Kidney epithelial cell (primary cell): ENCODE data around the gene FSTL4. TPM values are rescaled to one million over a fixed set of nuclear protein-coding genes. Genes with fewer than 3 reads are reported as not detected.

ENCODE experiments used
- DNase-seq: peaks from one replicate; pipeline ENCODE4 v3.0.0-alpha.2; 2010; ENCODE audit warnings: low read depth
- H3K27me3 ChIP-seq: 2 replicates; pipeline ENCODE4 v1.6.0; 2011; ENCODE audit warnings: low read length; ENCODE audit not compliant: control insufficient read depth, insufficient read depth
- H3K36me3 ChIP-seq: 2 replicates; pipeline ENCODE4 v1.5.1; 2011; ENCODE audit warnings: low read length; ENCODE audit not compliant: control insufficient read depth, insufficient read depth
- H3K4me3 ChIP-seq: 2 replicates; pipeline ENCODE4 v1.5.1; 2011; ENCODE audit warnings: low read depth, mild to moderate bottlenecking, control low read depth, low read length
- total RNA-seq: library from RNA; depleted of rRNA; stranded (reverse); fragments of >200 nt; gene quantifications from 2 replicates; pipeline ENCODE4 v1.2.3, GENCODE V29; 2015
- TF ChIP-seq, protein P1 (sequence below): IDR thresholded peaks from 2 replicates; pipeline ENCODE4 v1.5.1; 2011; ENCODE audit warnings: mild to moderate bottlenecking, moderate library complexity, low read length, control low read depth, inconsistent platforms; ENCODE audit not compliant: insufficient read depth, poor library complexity, severe bottlenecking

The FSTL4 gene
- total RNA-seq, 1 donor from 2014 or later, result not detected

GRCh38 chr5:133337795-133338445, 274.4 kb downstream of the FSTL4 start:
- TF ChIP-seq, protein P1, sequence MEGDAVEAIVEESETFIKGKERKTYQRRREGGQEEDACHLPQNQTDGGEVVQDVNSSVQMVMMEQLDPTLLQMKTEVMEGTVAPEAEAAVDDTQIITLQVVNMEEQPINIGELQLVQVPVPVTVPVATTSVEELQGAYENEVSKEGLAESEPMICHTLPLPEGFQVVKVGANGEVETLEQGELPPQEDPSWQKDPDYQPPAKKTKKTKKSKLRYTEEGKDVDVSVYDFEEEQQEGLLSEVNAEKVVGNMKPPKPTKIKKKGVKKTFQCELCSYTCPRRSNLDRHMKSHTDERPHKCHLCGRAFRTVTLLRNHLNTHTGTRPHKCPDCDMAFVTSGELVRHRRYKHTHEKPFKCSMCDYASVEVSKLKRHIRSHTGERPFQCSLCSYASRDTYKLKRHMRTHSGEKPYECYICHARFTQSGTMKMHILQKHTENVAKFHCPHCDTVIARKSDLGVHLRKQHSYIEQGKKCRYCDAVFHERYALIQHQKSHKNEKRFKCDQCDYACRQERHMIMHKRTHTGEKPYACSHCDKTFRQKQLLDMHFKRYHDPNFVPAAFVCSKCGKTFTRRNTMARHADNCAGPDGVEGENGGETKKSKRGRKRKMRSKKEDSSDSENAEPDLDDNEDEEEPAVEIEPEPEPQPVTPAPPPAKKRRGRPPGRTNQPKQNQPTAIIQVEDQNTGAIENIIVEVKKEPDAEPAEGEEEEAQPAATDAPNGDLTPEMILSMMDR, result no peak

GRCh38 chr5:133336969-133337410, 275.4 kb downstream of the FSTL4 start:
- no peak overlapping the region for H3K4me3 ChIP-seq
- no peaks in the 10 kb centered on the region for H3K36me3 ChIP-seq
- H3K27me3 ChIP-seq, result peaks cover 9% of the 10 kb centered on the region
- DNase-seq, result no peak
- TF ChIP-seq, protein P1, result no peak

More at GRCh38 chr5:133337795-133338445, 274.4 kb downstream of the FSTL4 start:
- H3K36me3 ChIP-seq, result no peaks in the 10 kb centered on the region
- peaks cover 7% of the 10 kb centered on the region for H3K27me3 ChIP-seq
- no peak overlapping the region for H3K4me3 ChIP-seq
- DNase-seq, result no peak

DNA sequence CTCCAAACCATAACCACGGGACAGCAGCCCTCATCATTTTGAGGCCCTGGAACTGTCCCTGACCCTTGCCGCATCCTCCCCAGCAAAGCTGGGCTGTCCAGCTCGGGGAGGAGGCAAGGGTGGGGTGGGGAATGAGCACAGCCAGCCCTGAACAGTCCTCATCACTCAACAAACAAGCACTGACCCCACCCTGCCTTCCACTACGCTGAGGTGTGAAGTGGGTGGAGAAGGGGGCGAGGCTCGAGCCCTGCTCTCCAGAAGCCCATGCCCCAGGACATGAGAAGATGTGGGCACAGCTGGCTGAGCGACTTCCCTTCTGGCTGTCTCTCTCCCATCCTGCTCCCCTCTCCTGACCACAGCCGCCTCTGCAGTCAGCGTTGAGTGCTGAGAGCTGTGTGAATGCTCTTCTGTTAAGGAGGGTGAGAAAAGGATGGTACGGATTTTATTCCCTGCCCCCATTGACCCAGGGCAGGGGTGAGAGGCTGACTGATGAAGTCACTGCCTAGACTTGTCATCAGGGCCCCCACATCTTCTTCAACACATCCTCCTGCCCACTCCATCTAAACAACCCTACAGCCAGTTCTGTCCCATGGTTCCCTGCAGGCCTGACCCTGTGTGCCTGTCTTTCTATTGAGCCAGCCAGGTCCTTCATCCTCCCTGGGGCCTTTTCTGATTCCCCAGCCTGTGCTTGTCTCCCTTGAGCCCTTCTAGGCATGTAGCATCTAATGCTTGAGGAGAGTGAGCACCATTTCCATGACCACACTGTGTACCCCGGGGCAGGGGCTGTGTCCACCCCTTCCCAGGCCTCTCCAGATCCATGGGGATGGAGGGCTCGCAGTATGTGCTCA, 276.0 kb downstream of the FSTL4 start:
- Histone ChIP-seq H3K27me3 (peaks cover 13% of the 10 kb centered on the region), H3K36me3 (no peaks in the 10 kb centered on the region), H3K4me3 (no peak overlapping the region)
- TF ChIP-seq, protein P1, result no peak
- no peak for DNase-seq

- H3K4me3 ChIP-seq, result no peak overlapping the region
- TF ChIP-seq, protein P1, result no peak
- peaks cover 13% of the 10 kb centered on the region for H3K27me3 ChIP-seq
- DNase-seq, result no peak
- H3K36me3 ChIP-seq, result no peaks in the 10 kb centered on the region
Observed at GRCh38 chr5:133334796-133335639, 277.3 kb downstream of the FSTL4 start.

DNA sequence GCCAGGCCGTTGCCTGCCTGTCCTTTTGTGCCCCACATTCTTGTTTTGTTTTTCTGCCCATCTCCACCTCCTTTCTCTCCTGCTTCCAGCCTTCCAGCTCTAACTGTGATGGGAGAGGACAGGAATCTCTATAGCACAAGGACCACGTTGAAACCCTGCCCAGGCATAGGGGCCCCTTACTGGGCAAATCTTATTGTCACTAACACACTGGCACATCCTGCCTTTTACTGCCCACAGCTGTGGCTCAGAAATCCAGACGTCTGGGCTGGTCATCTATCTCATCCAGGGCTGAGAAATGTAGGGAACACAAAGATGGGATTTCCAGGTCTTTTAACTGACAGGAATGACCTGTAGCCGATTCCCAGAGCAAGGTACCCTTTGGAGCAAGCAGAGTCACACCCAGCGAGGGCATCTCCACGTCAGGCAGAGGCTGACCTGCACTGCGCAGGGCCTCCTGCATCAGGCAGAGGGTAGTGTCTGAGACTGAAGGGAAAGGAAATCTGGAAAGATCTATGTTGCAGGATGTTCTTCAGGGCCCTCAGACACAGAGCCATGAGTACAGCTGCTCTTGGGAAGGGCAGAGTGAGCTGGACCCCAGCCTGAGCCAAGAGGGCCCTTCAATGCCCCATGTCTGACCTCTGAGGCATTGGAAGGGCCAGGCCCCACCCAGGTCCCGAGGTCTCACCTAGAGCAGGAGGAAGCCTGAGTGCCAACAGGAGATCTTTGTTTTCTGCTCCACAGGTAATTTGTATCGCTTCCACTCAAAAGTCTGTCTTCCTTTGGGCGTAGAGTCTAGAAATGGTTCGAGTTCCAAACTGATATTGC, 278.8 kb downstream of the FSTL4 start:
- DNase-seq, result no peak
- TF ChIP-seq, protein P1, result no peak
- Histone ChIP-seq H3K4me3 (no peak overlapping the region), H3K36me3 (no peaks in the 10 kb centered on the region), H3K27me3 (peaks cover 13% of the 10 kb centered on the region)
